SK-N-SH (cell line): ENCODE measurements around the gene ZGPAT.

Experiments used
- CHD2 ChIP-seq: fragments of 150-350 bp; IDR thresholded peaks from 2 replicates; pipeline ENCODE4 v1.6.1; 2018; ENCODE audit warnings: low read length; ENCODE audit not compliant: partially characterized antibody
- CTCF ChIP-seq: fragments of 200-600 bp; sonication (generic); IDR thresholded peaks from 2 replicates; pipeline ENCODE4 v1.6.1; 2017; ENCODE audit warnings: antibody characterized with exemption, mild to moderate bottlenecking, moderate library complexity
- GABPA ChIP-seq: IDR thresholded peaks from 2 replicates; pipeline ENCODE4 v1.4.0; 2012; ENCODE audit warnings: low read depth, mild to moderate bottlenecking
- POLR2AphosphoS5 ChIP-seq: IDR thresholded peaks from 2 replicates; pipeline ENCODE4 v1.6.1; 2012; ENCODE audit warnings: low read depth, low read length
- RAD21 ChIP-seq: IDR thresholded peaks from 2 replicates; pipeline ENCODE4 v1.6.1; 2012; ENCODE audit warnings: mild to moderate bottlenecking, low read length
- REST ChIP-seq: IDR thresholded peaks from 2 replicates; pipeline ENCODE4 v1.6.1; 2012; ENCODE audit warnings: mild to moderate bottlenecking, low read depth, low read length, moderate library complexity
- RFX5 ChIP-seq: IDR thresholded peaks from 2 replicates; pipeline ENCODE4 v1.6.1; 2012; ENCODE audit warnings: mild to moderate bottlenecking, improper control_type of control experiment, low read length
- TAF1 ChIP-seq: IDR thresholded peaks from 2 replicates; pipeline ENCODE4 v1.6.1; 2012; ENCODE audit warnings: low read depth, mild to moderate bottlenecking, low read length, moderate library complexity, borderline replicate concordance
- USF1 ChIP-seq: IDR thresholded peaks from 2 replicates; pipeline ENCODE4 v1.4.0; 2012; ENCODE audit warnings: low read depth, borderline replicate concordance
- USF2 ChIP-seq: fragments of 150-350 bp; IDR thresholded peaks from 2 replicates; pipeline ENCODE4 v1.6.1; 2017; ENCODE audit warnings: antibody characterized with exemption, low read length, low read depth, borderline replicate concordance

GRCh38 chr20:63664143-63664851 lies 43.5 kb upstream of the ZGPAT start:
- TF ChIP-seq GABPA (no peak), CHD2 (no peak), RFX5 (no peak), TAF1 (no peak), USF2 (no peak), CTCF (no peak), REST (no peak), RAD21 (no peak), POLR2AphosphoS5 (no peak), USF1 (no peak)
